Natural killer cell treated with Interleukin-12 subunit alpha and Interleukin-12 subunit beta and Interleukin-15 and Interleukin-18, amount 100 ng/mL, for 72 hours (primary cell): Measurements from ENCODE around the gene STK35. TPM values are rescaled to one million over a fixed set of nuclear protein-coding genes. Genes with fewer than 3 reads are reported as not detected.

Experiments
- ATAC-seq, 2 donors: fragments of 150-1000 bp; cut with Tn5 transposase in 1 of 2; sonication (Bioruptor Pico), chemical (Tn5 transposase) in 1 of 2; 2 replicates each; pipeline ENCODE4 v1.10.0; 2021
- DNase-seq: peaks from one replicate; pipeline ENCODE4 v3.0.0; 2022; ENCODE audit warnings: low spot score
- H3K27ac Mint-ChIP-seq, 2 donors: 1 replicate in 1 of 2; 2 replicates in 1 of 2; pipeline ENCODE4 v1.8.0; 2022; ENCODE audit warnings: mixed read lengths in 2 of 2, mild to moderate bottlenecking in 1 of 2, moderate library complexity in 1 of 2
- H3K27me3 Mint-ChIP-seq, 2 donors: 1 replicate in 1 of 2; 2 replicates in 1 of 2; pipeline ENCODE4 v1.8.0; 2022; ENCODE audit warnings: mixed read lengths in 2 of 2
- H3K36me3 Mint-ChIP-seq: one replicate; pipeline ENCODE4 v1.8.0; 2022; ENCODE audit warnings: mixed read lengths
- H3K4me1 Mint-ChIP-seq, 2 donors: 1 replicate in 1 of 2; 2 replicates in 1 of 2; pipeline ENCODE4 v1.8.0; 2022; ENCODE audit warnings: low read depth in 2 of 2, mixed read lengths in 2 of 2, mild to moderate bottlenecking in 1 of 2
- H3K4me3 Mint-ChIP-seq: one replicate; pipeline ENCODE4 v1.8.0; 2022; ENCODE audit warnings: mixed read lengths
- H3K9me3 Mint-ChIP-seq: 2 replicates; pipeline ENCODE4 v1.8.0; 2022; ENCODE audit warnings: mixed read lengths
- total RNA-seq, 2 donors: library from RNA; stranded (reverse); gene quantifications; one replicate each; pipeline ENCODE4 v1.2.3, GENCODE V29; 2022

Gene STK35
- total RNA-seq, 2 donors from 2014 or later, result 21.4 to 30.5 TPM

- Mint-ChIP-seq H3K4me1 (peaks cover 32 to 50% of the 10 kb centered on the region in 2 donors), H3K27me3 (no peaks in the 10 kb centered on the region), H3K27ac (no peak overlapping the region), H3K36me3 (no peaks in the 10 kb centered on the region), H3K9me3 (no peaks in the 10 kb centered on the region), H3K4me3 (no peak overlapping the region)
- ATAC-seq (no peak), DNase-seq (peak; percentile 52)
Observed at GRCh38 chr20:2133318-2134183, 31.9 kb downstream of the STK35 start.

GRCh38 chr20:2135013-2135412 lies 33.4 kb downstream of the STK35 start:
- no peak overlapping the region for H3K4me3 Mint-ChIP-seq
- no peak for DNase-seq
- no peak overlapping the region for H3K27ac Mint-ChIP-seq
- H3K27me3 Mint-ChIP-seq, result no peaks in the 10 kb centered on the region
- peaks cover 23 to 49% of the 10 kb centered on the region in 2 donors for H3K4me1 Mint-ChIP-seq
- no peak for ATAC-seq
- no peaks in the 10 kb centered on the region for H3K9me3 Mint-ChIP-seq
- H3K36me3 Mint-ChIP-seq, result no peaks in the 10 kb centered on the region

- H3K9me3 Mint-ChIP-seq, result no peaks in the 10 kb centered on the region
- no peaks in the 10 kb centered on the region for H3K27me3 Mint-ChIP-seq
- DNase-seq (no peak), ATAC-seq (no peak)
- no peak overlapping the region for H3K27ac Mint-ChIP-seq
- peaks cover 22 to 44% of the 10 kb centered on the region in 2 donors for H3K4me1 Mint-ChIP-seq
- H3K4me3 Mint-ChIP-seq, result no peak overlapping the region
- H3K36me3 Mint-ChIP-seq, result no peaks in the 10 kb centered on the region
Observed at GRCh38 chr20:2136275-2136674, 34.6 kb downstream of the STK35 start.

- DNase-seq (no peak), ATAC-seq (no peak)
- Mint-ChIP-seq H3K27me3 (no peaks in the 10 kb centered on the region), H3K4me3 (no peak overlapping the region), H3K4me1 (peaks cover 22 to 39% of the 10 kb centered on the region in 2 donors), H3K27ac (no peak overlapping the region), H3K9me3 (no peaks in the 10 kb centered on the region), H3K36me3 (no peaks in the 10 kb centered on the region)
Observed at GRCh38 chr20:2137552-2138201, 36.0 kb downstream of the STK35 start.

- Mint-ChIP-seq H3K27me3 (no peaks in the 10 kb centered on the region), H3K9me3 (no peaks in the 10 kb centered on the region), H3K27ac (no peak overlapping the region), H3K4me1 (peaks cover 16 to 35% of the 10 kb centered on the region in 2 donors), H3K36me3 (no peaks in the 10 kb centered on the region), H3K4me3 (no peak overlapping the region)
- DNase-seq (no peak), ATAC-seq (no peak)
Observed at GRCh38 chr20:2138396-2138795, 36.8 kb downstream of the STK35 start.

- Mint-ChIP-seq H3K4me3 (no peak overlapping the region), H3K36me3 (no peaks in the 10 kb centered on the region), H3K27ac (no peak overlapping the region), H3K27me3 (no peaks in the 10 kb centered on the region), H3K4me1 (peaks cover 16 to 38% of the 10 kb centered on the region in 2 donors), H3K9me3 (no peaks in the 10 kb centered on the region)
- DNase-seq, result no peak
- ATAC-seq, result no peak
Observed at GRCh38 chr20:2139250-2139649, 37.6 kb downstream of the STK35 start.

- no peak for DNase-seq
- no peak for ATAC-seq
- Mint-ChIP-seq H3K27ac (no peak overlapping the region), H3K27me3 (no peaks in the 10 kb centered on the region), H3K4me1 (peaks cover 16 to 38% of the 10 kb centered on the region in 2 donors), H3K36me3 (no peaks in the 10 kb centered on the region), H3K4me3 (no peak overlapping the region), H3K9me3 (no peaks in the 10 kb centered on the region)
Observed at GRCh38 chr20:2139736-2140135, 38.1 kb downstream of the STK35 start.

- ATAC-seq (no peak), DNase-seq (peak; percentile 6)
- Mint-ChIP-seq H3K36me3 (no peaks in the 10 kb centered on the region), H3K9me3 (no peaks in the 10 kb centered on the region), H3K4me1 (peaks cover 16 to 40% of the 10 kb centered on the region in 2 donors), H3K27me3 (no peaks in the 10 kb centered on the region), H3K4me3 (no peak overlapping the region), H3K27ac (no peak overlapping the region)
Observed at GRCh38 chr20:2140561-2140960, 38.9 kb downstream of the STK35 start.

GRCh38 chr20:2141600-2142575 lies 40.3 kb downstream of the STK35 start:
- no peak overlapping the region for H3K4me3 Mint-ChIP-seq
- H3K36me3 Mint-ChIP-seq, result peaks cover 8% of the 10 kb centered on the region
- no peaks in the 10 kb centered on the region for H3K27me3 Mint-ChIP-seq
- peaks cover 19 to 39% of the 10 kb centered on the region in 2 donors for H3K4me1 Mint-ChIP-seq
- DNase-seq (no peak), ATAC-seq (no peak)
- peak overlapping the region in 1 of 2 donors; percentile 48 for H3K27ac Mint-ChIP-seq
- no peaks in the 10 kb centered on the region for H3K9me3 Mint-ChIP-seq

- Mint-ChIP-seq H3K27ac (no peak overlapping the region), H3K27me3 (no peaks in the 10 kb centered on the region), H3K9me3 (no peaks in the 10 kb centered on the region)
Observed at GRCh38 chr20:2142649-2143048, 41.0 kb downstream of the STK35 start.

GRCh38 chr20:2143594-2143993 lies 42.0 kb downstream of the STK35 start:
- no peak overlapping the region for H3K4me3 Mint-ChIP-seq
- ATAC-seq, result no peak
- H3K4me1 Mint-ChIP-seq, result peaks cover 14 to 30% of the 10 kb centered on the region in 2 donors
- H3K9me3 Mint-ChIP-seq, result no peaks in the 10 kb centered on the region
- H3K27ac Mint-ChIP-seq, result no peak overlapping the region
- DNase-seq, result no peak
- H3K36me3 Mint-ChIP-seq, result peaks cover 8% of the 10 kb centered on the region
- no peaks in the 10 kb centered on the region for H3K27me3 Mint-ChIP-seq

More at GRCh38 chr20:2142649-2143048, 41.0 kb downstream of the STK35 start:
- DNase-seq, result no peak
- ATAC-seq, result no peak
- Mint-ChIP-seq H3K4me3 (no peak overlapping the region), H3K36me3 (peaks cover 8% of the 10 kb centered on the region), H3K4me1 (peaks cover 15 to 34% of the 10 kb centered on the region in 2 donors)

GRCh38 chr20:2144850-2145249 lies 43.2 kb downstream of the STK35 start:
- H3K27me3 Mint-ChIP-seq, result no peaks in the 10 kb centered on the region
- ATAC-seq, result no peak
- H3K4me3 Mint-ChIP-seq, result no peak overlapping the region
- DNase-seq, result no peak
- no peak overlapping the region for H3K27ac Mint-ChIP-seq
- peaks cover 8% of the 10 kb centered on the region for H3K36me3 Mint-ChIP-seq
- no peaks in the 10 kb centered on the region for H3K9me3 Mint-ChIP-seq
- H3K4me1 Mint-ChIP-seq, result peaks cover 14 to 23% of the 10 kb centered on the region in 2 donors

- Mint-ChIP-seq H3K9me3 (no peaks in the 10 kb centered on the region), H3K27me3 (no peaks in the 10 kb centered on the region), H3K4me3 (no peak overlapping the region), H3K4me1 (peaks cover 14 to 20% of the 10 kb centered on the region in 2 donors), H3K27ac (no peak overlapping the region), H3K36me3 (peaks cover 8% of the 10 kb centered on the region)
- ATAC-seq, result no peak
- DNase-seq, result no peak
Observed at GRCh38 chr20:2145376-2145775, 43.7 kb downstream of the STK35 start.
